22Rv1 (cell line): Measurements from ENCODE around the gene STAT4.

Experiments used
- ZFX ChIP-seq: fragments of 450-650 bp; IDR thresholded peaks from 2 replicates; pipeline ENCODE4 v1.6.1; 2017; ENCODE audit warnings: antibody characterized with exemption, borderline replicate concordance
- TF ChIP-seq, protein P1 (sequence below): fragments of 450-650 bp; IDR thresholded peaks from 2 replicates; pipeline ENCODE4 v1.5.1; 2017; ENCODE audit warnings: mild to moderate bottlenecking

DNA sequence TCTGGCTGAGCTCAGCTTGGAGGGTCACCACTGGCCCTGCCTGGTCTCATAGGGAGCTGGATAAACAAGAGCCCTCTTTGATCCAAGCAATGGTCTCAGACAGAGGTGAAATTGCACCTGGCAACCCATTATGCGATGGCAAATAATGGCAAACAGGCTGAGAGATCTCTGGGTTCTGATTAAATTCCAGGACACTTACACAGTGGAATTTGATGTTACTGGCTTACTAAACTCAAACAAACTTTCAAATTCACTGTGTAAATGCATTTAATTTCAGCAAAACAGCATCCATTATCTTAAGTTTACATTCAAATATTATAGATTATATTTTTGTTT lies 19.5 kb upstream of the STAT4 start:
- TF ChIP-seq, protein P1, sequence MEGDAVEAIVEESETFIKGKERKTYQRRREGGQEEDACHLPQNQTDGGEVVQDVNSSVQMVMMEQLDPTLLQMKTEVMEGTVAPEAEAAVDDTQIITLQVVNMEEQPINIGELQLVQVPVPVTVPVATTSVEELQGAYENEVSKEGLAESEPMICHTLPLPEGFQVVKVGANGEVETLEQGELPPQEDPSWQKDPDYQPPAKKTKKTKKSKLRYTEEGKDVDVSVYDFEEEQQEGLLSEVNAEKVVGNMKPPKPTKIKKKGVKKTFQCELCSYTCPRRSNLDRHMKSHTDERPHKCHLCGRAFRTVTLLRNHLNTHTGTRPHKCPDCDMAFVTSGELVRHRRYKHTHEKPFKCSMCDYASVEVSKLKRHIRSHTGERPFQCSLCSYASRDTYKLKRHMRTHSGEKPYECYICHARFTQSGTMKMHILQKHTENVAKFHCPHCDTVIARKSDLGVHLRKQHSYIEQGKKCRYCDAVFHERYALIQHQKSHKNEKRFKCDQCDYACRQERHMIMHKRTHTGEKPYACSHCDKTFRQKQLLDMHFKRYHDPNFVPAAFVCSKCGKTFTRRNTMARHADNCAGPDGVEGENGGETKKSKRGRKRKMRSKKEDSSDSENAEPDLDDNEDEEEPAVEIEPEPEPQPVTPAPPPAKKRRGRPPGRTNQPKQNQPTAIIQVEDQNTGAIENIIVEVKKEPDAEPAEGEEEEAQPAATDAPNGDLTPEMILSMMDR, result no peak
- TF ChIP-seq ZFX, result no peak
